ENCODE results near the gene NOTUM. TPM values are rescaled to one million over a fixed set of nuclear protein-coding genes. Genes with fewer than 3 reads are reported as not detected.

NOTUM gene
- total and polyA plus RNA-seq, 9 of the 15 experiments (the other 6 are each of a cell fraction or from before 2014, with no cell fraction given), result 0.03 to 14.0 (median 4.1) TPM

GRCh38 chr17:81977211-81977808 lies 16.3 kb upstream of the NOTUM start, which contains the start of gene ASPSCR1 (continued):
- no peak for TF ChIP-seq ETV6 (IDR thresholded peaks at IDR 0.05; ENCODE audit: borderline replicate concordance in 1 of 2, low read depth in 2 of 2, low read length in 1 of 2)
- no peak for TF ChIP-seq ETV6 (CRISPR knock-in tag; IDR thresholded peaks at IDR 0.05; ENCODE audit: borderline replicate concordance)
- TF ChIP-seq, protein P1, sequence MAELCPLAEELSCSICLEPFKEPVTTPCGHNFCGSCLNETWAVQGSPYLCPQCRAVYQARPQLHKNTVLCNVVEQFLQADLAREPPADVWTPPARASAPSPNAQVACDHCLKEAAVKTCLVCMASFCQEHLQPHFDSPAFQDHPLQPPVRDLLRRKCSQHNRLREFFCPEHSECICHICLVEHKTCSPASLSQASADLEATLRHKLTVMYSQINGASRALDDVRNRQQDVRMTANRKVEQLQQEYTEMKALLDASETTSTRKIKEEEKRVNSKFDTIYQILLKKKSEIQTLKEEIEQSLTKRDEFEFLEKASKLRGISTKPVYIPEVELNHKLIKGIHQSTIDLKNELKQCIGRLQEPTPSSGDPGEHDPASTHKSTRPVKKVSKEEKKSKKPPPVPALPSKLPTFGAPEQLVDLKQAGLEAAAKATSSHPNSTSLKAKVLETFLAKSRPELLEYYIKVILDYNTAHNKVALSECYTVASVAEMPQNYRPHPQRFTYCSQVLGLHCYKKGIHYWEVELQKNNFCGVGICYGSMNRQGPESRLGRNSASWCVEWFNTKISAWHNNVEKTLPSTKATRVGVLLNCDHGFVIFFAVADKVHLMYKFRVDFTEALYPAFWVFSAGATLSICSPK (IDR thresholded peaks at IDR 0.05; ENCODE audit: borderline replicate concordance), result no peak
- peak; percentile 75 for TF ChIP-seq THAP12 (CRISPR knock-in tag; IDR thresholded peaks at IDR 0.05)
- peak; percentile 51; the same call in 1 of the 2 replicates for TF ChIP-seq TCF3 (CRISPR knock-in tag; IDR thresholded peaks at IDR 0.05)
- peak; percentile 52; the same call in 1 of the 2 replicates for TF ChIP-seq ZBTB1 (CRISPR knock-in tag; IDR thresholded peaks at IDR 0.05; ENCODE audit: borderline replicate concordance, low read depth)
- TF ChIP-seq C11orf30 (IDR thresholded peaks at IDR 0.05; ENCODE audit: low read depth), result peak; percentile 49; the same call in 1 of the 2 replicates
- TF ChIP-seq ZNF592 (IDR thresholded peaks at IDR 0.05), result 0 out of 2 replicates have a peak, but pooled peaks have one; percentile 38
- TF ChIP-seq GATAD2B (IDR thresholded peaks at IDR 0.05; ENCODE audit: borderline replicate concordance), result peak; percentile 97
- TF ChIP-seq, protein P2, sequence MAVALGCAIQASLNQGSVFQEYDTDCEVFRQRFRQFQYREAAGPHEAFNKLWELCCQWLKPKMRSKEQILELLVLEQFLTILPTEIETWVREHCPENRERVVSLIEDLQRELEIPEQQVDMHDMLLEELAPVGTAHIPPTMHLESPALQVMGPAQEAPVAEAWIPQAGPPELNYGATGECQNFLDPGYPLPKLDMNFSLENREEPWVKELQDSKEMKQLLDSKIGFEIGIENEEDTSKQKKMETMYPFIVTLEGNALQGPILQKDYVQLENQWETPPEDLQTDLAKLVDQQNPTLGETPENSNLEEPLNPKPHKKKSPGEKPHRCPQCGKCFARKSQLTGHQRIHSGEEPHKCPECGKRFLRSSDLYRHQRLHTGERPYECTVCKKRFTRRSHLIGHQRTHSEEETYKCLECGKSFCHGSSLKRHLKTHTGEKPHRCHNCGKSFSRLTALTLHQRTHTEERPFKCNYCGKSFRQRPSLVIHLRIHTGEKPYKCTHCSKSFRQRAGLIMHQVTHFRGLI (CRISPR knock-in tag; IDR thresholded peaks at IDR 0.05), result no peak
- TF ChIP-seq MLX (CRISPR knock-in tag; conservative IDR thresholded peaks at IDR 0.05), result no peak
- TF ChIP-seq SMAD2 (IDR thresholded peaks at IDR 0.05; ENCODE audit: low read depth, low read length), result no peak
- TF ChIP-seq HCFC1 (IDR thresholded peaks at IDR 0.05; ENCODE audit: low read depth, low read length), result peak; percentile 82
